Neutrophil (primary cell): Measurements from ENCODE around the gene SLC25A26.

Experiments
- H3K27ac ChIP-seq: fragments of 200-600 bp; sonication (generic); 2 replicates; pipeline ENCODE4 v1.5.1; 2016; ENCODE audit warnings: mild to moderate bottlenecking, moderate library complexity
- H3K27me3 ChIP-seq: fragments of 200-600 bp; sonication (generic); 2 replicates; pipeline ENCODE4 v1.6.0; 2016; ENCODE audit warnings: mild to moderate bottlenecking
- H3K36me3 ChIP-seq: fragments of 200-600 bp; sonication (generic); 2 replicates; pipeline ENCODE4 v1.5.1; 2017
- H3K4me1 ChIP-seq, 2 experiments: fragments of 200-600 bp in 1 of 2; sonication (generic) in 1 of 2; 1 replicate in 1 of 2; 2 replicates in 1 of 2; pipeline versions ENCODE4 v1.5.1 to v1.6.1; 2013 to 2016; ENCODE audit warnings: low read depth in 1 of 2, low read length in 1 of 2, mild to moderate bottlenecking in 1 of 2, moderate library complexity in 1 of 2; ENCODE audit not compliant: control insufficient read depth in 1 of 2, insufficient read depth in 1 of 2
- H3K4me3 ChIP-seq, 2 experiments: fragments of 200-600 bp in 1 of 2; sonication (generic) in 1 of 2; 1 replicate in 1 of 2; 2 replicates in 1 of 2; pipeline ENCODE4 v1.5.1; 2013 to 2016; ENCODE audit warnings: low read depth in 1 of 2, low read length in 1 of 2, mild to moderate bottlenecking in 1 of 2, moderate library complexity in 1 of 2
- H3K9me3 ChIP-seq: fragments of 200-600 bp; sonication (generic); 2 replicates; pipeline ENCODE4 v1.5.1; 2016
- TF ChIP-seq, protein P1 (sequence below): fragments of 200-600 bp; sonication (generic); IDR thresholded peaks from 2 replicates; pipeline ENCODE4 v1.5.1; 2016; ENCODE audit warnings: antibody characterized with exemption

Gene SLC25A26

DNA sequence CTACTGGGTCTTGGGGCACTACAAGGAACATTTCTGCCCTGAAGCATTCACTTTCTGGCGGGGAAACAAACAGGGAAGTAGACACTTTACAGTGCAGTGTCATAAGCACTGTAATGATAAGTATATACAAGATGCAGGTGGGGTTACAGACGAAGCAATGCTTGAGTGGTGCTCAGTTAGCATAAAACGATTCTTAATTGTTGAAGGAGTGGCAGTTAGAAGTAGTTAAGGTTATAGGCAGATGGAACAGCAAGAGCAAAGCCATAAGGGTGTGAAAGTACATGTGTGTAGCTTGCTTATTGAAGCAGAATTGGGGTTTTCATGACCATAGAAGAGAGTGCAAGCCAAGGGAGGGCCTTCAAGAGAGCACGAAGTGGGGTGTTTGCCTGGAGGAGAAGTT is 46.2 kb downstream of the SLC25A26 start:
- no peak overlapping the region for H3K4me3 ChIP-seq

DNA sequence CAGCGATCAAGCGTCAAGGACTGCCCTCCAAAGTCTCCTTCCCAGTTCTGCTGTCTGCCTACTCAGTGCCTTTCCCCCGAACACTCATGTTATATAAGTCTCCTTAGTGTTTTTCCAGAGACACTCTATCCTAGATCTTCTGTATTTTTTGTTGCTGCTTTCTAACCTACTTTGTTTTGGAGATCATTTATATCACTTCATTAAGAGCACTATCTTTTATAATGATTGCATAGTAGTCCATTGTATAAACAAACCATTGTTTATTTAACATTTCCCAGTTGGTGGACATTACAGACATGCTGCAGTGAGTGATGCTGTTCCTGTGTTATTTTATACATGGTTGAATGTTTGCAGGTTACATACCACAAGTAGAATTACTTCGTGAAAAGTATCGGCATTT is 47.1 kb downstream of the SLC25A26 start:
- Histone ChIP-seq H3K27me3 (no peaks in the 10 kb centered on the region), H3K4me1 (no peaks in the 10 kb centered on the region), H3K9me3 (no peaks in the 10 kb centered on the region), H3K36me3 (no peaks in the 10 kb centered on the region), H3K27ac (no peak overlapping the region), H3K4me3 (no peak overlapping the region)
- TF ChIP-seq, protein P1, sequence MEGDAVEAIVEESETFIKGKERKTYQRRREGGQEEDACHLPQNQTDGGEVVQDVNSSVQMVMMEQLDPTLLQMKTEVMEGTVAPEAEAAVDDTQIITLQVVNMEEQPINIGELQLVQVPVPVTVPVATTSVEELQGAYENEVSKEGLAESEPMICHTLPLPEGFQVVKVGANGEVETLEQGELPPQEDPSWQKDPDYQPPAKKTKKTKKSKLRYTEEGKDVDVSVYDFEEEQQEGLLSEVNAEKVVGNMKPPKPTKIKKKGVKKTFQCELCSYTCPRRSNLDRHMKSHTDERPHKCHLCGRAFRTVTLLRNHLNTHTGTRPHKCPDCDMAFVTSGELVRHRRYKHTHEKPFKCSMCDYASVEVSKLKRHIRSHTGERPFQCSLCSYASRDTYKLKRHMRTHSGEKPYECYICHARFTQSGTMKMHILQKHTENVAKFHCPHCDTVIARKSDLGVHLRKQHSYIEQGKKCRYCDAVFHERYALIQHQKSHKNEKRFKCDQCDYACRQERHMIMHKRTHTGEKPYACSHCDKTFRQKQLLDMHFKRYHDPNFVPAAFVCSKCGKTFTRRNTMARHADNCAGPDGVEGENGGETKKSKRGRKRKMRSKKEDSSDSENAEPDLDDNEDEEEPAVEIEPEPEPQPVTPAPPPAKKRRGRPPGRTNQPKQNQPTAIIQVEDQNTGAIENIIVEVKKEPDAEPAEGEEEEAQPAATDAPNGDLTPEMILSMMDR: no peak

More for the DNA sequence above, 46.2 kb downstream of the SLC25A26 start:
- TF ChIP-seq, protein P1: no peak
- Histone ChIP-seq H3K4me1 (no peaks in the 10 kb centered on the region), H3K27me3 (no peaks in the 10 kb centered on the region), H3K36me3 (no peaks in the 10 kb centered on the region), H3K9me3 (no peaks in the 10 kb centered on the region), H3K27ac (no peak overlapping the region)

DNA sequence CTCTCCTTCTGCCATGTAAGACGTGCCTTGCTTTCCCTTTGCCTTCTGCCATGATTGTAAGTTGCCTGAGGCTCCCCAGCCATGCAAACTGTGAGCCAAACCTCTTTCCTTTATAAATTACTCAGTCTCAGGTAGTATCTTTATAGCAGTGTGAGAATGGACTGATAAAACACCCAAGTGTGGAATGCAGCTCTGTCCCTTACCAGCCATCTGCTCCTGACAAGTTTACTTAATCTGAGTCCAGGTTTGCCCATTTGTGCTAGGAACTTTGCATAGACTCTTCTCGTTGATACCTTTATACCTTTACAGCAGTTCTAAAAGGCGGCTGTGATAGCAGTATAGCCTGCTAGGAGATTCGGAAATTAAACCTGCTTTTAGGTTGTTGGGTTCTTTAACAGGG is 48.1 kb downstream of the SLC25A26 start:
- Histone ChIP-seq H3K9me3 (no peaks in the 10 kb centered on the region), H3K36me3 (no peaks in the 10 kb centered on the region), H3K4me1 (no peaks in the 10 kb centered on the region), H3K4me3 (no peak overlapping the region), H3K27ac (no peak overlapping the region), H3K27me3 (no peaks in the 10 kb centered on the region)
- TF ChIP-seq, protein P1: no peak

DNA sequence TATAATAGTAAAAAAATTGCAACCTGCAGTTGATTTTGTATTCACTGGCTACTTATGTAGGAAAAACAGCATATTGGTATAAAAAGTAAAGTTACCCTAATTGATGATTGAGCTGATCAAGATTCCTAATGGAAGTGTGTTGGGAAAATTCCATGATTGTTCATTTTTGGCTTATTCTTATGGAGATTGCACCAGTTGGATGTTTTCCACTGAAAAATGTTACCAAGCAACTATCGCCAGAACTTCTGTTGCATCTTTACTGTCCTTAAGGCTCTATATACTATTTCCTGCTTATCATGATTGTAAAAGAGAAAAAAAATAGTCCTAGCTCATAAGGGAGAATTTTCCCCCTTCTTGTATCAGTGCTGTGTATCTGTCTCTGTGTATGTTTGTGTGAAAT is 48.6 kb downstream of the SLC25A26 start:
- Histone ChIP-seq H3K9me3 (no peaks in the 10 kb centered on the region), H3K27ac (no peak overlapping the region), H3K27me3 (no peaks in the 10 kb centered on the region), H3K4me3 (no peak overlapping the region), H3K36me3 (no peaks in the 10 kb centered on the region), H3K4me1 (no peaks in the 10 kb centered on the region)
- TF ChIP-seq, protein P1: no peak

DNA sequence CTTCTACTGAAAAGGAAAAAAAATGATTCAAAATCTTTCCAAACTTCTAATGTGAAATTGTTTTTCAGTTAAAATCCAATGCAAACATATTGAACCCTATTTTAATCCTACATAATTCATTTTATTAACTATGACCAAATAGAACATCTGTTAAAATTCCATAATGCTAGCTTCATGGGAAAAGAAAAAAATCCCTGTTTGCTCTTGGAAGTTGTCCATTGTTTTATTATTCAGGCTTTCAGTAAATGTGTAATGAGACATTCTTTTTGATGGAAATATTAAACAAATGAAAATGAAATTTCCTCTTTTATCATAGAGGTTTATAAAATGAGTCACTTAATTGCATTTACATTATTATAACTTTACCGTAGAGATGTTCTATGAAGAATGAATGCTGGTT is 49.5 kb downstream of the SLC25A26 start:
- H3K9me3 ChIP-seq: no peaks in the 10 kb centered on the region
- TF ChIP-seq, protein P1: no peak
- no peaks in the 10 kb centered on the region for H3K27me3 ChIP-seq
- no peaks in the 10 kb centered on the region for H3K36me3 ChIP-seq
- no peaks in the 10 kb centered on the region for H3K4me1 ChIP-seq
- no peak overlapping the region for H3K27ac ChIP-seq
- no peak overlapping the region for H3K4me3 ChIP-seq

DNA sequence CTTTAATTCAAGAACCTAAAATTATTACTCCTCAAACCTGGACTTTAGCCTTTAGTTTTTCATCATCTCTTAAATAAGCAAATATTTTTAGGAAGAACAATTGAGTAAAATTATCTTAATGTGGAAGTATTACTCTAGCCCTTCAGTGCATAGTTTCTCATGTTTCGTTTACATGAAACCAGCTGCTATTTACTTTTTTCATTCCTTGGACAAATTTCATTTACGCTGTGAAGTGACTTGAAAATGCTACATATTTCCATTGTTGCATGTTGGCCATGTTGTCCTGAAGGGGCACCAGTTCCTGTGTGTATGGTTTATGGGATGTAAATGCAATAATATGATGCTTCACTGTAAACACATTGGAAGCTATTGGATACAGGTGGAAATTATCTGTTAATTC is 49.9 kb downstream of the SLC25A26 start:
- Histone ChIP-seq H3K36me3 (no peaks in the 10 kb centered on the region), H3K27ac (no peak overlapping the region), H3K27me3 (no peaks in the 10 kb centered on the region), H3K9me3 (no peaks in the 10 kb centered on the region), H3K4me1 (no peaks in the 10 kb centered on the region), H3K4me3 (no peak overlapping the region)
- TF ChIP-seq, protein P1: no peak
